CD4-positive, alpha-beta T cell treated with Interleukin-15 for 1 hour (primary cell): ENCODE data around the gene ABTB1.
"Not testable (repeated sequence)": the region's sequence is repeated elsewhere in the genome, so short reads cannot be mapped to it uniquely, and the experiment has no call there.

Experiments
- DNase-seq: peaks from one replicate; pipeline ENCODE4 v3.0.0-alpha.2; 2020

Gene ABTB1

GRCh38 chr3:127688416-127689265, 15.9 kb downstream of the ABTB1 start:
- DNase-seq: peak; percentile 7

DNA sequence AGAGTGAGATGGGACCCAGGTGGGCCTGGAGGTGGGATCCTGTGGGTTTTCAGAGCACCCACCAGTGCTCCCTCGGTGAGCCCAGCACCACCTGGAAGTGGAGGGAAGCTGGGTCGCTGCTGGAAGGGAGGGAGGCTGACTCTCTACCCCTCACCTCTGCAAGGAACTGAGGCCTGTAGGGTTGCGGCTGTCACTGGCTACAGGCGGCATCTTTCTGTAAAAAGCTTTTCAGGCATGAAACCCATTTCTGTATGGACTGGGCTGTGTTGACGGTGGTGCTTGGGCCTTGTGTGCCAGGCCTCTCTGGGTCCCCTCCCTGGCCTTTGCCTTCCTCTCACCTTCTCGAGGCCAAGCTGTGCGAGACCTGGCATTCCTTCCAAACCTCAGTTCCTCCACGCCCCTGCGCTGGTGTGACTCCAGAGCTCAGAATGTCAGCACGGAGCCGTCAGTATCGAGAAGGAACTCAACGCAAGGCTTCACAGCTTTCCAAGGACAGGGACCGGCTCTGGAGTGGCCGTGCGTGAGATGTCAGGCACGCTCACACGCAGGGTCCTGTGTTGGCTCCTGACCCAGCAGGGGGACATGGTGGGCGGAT, 16.6 kb downstream of the ABTB1 start:
- DNase-seq: peak; percentile 12

DNA sequence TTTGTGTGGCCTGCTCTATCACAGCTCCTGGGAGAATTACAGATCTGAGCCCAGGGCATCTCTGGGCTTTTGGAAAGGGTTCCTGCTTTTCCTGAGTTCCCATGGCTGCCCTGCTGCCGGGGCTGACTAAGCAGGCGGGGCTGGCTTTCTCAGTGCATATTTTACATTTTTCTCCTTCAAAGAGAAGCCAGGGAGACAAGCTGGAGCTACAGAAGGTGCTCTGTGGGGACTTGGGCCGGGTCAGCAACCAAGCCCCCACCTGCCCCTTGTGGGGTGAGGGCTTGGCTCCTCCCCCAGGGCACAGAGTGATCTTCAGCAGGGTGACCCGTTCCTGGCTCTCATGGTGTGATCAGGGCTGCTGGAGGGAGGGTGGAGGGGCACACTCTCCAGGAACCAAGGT, 17.4 kb downstream of the ABTB1 start:
- DNase-seq: no peak

DNA sequence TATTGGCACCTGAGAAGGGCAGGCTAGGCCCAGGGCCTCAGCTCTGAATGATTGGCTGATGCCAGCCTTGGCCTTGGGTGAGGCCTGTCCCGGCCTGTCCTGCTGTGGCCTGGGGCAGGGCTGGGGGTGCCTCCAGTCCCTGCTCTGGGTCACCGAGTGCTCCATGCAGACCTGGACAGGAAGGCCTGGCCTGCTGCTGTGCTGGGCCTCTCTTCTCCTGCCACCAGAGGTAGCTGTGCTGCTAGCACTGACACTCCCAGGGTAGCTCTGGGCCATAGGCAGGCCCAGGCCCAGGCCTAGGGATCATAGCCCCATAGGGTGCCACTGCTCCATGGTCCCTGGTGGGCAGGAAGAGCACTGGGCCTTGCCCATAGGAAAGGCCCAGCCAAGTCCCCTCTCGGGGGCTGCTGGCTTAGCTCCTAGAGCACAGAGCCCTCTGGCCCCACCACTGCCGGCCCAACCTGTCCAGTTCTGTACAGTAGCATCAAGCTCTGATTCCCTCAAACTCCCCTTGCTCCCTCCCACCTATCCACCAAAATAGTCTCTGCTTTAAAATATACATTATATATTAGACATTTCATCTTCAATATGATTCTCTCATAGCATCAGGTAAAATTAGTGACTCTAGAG, 18.2 kb downstream of the ABTB1 start:
- DNase-seq: peak; percentile 34

- DNase-seq: no peak
These were observed 18.7 kb downstream of the ABTB1 start for GRCh38 chr3:127691489-127691888.

GRCh38 chr3:127691974-127692373, 19.2 kb downstream of the ABTB1 start:
- no peak for DNase-seq

GRCh38 chr3:127692501-127693335, 20.0 kb downstream of the ABTB1 start:
- DNase-seq: no peak

DNA sequence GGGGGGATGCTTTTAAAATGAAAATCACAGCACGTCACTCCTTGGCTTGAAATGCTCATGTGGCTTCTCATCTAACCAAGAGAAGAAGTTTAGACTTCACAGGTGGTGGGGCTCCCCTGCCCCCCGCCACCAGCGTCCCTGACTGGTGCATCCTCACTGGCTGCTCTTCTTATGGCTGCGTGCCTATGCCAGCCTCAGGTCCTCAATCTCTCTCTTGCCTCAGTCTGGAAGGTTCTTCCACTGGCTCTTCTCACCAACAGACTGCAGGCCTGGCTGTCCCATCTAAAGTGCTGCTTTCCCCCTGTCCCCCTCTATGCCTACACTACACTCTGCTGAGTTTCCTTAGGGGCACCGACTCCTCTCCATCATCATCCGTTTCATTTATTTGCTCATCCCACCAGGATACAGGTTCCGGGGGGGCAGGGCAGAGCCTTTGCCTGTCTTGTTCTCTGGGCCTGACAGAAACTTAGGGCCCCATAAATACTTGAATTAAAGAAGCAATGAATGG, 20.6 kb downstream of the ABTB1 start:
- no peak for DNase-seq

GRCh38 chr3:127694467-127695215, 21.9 kb downstream of the ABTB1 start:
- DNase-seq: peak; percentile 53

GRCh38 chr3:127697551-127698240, 24.9 kb downstream of the ABTB1 start:
- DNase-seq: peak; percentile 61

GRCh38 chr3:127698286-127698685, 25.5 kb downstream of the ABTB1 start:
- no peak for DNase-seq

DNA sequence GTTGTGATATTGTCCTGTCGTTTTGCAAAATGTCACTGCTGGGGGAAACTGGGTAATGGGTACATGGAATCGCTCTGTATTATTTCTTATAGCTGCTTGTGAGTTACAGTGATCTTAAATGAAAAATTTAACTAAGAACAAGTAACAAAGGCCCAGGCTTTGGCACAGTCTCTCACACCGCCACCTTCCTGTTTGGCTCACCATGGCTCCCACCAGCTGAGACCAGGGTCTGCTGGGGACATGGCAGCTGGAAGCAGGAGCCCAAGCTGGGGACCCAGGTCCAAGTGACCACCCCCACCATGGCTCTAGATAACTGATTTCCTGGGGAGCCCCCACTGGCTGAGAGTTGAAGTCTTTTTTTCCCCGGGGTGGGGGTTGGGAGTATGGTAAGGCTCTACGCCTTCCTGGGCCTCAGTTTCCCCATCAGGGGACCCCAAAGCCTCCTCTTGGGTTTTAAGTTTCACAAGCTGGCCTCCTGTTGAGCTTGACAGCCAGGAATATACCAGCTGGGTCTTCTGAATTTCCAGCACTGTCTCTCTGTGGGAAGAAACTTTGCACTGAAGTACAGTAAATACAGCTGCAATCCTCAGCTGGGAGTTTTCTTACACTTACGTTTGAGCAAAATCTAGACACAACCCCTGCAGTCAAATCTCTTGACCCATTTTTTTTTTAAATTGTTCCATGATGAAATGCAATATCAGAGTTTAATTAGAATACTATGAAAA, 26.1 kb downstream of the ABTB1 start:
- DNase-seq: no peak

DNA sequence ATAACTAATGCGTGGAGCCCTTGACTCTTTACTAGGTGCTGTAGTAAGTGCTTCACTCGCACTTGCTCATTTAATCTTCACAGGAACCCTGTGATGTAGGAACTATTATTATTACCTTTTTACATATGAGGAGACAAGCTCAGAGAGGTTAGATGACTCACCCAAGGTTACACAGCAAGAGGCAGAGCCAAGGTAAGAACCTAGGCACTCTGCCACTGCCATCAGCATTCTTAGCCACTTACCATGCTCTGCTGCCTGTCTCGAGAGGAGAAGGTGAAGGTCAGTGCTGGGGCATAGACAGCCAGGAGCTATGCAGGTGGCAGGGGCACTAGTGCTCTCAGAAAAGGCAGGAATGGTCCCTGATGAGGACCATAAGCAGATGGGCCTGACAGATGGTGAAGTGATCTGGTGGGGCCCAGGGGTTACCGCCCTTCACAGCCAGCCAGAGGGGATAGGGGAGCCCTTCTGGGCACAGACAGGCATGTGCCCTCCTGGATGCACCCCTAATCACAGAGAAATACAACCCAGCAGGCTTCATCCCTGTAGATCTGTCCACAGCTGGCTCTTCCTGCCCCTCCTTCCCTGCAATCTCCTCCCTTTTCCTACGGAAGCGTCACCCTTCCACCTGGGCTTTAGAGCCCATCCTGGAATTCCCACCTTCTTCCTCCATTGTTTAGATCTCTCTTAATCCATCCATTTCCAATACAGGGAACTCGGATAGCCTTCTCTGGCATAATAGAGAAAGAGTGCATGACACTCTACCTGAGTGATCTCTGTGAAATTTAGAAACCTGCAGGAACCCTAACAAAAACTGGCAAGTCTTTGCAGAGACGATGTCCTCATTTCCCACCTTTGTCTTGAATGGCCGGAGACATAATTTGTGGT, 26.9 kb downstream of the ABTB1 start:
- DNase-seq: peak; percentile 7

DNA sequence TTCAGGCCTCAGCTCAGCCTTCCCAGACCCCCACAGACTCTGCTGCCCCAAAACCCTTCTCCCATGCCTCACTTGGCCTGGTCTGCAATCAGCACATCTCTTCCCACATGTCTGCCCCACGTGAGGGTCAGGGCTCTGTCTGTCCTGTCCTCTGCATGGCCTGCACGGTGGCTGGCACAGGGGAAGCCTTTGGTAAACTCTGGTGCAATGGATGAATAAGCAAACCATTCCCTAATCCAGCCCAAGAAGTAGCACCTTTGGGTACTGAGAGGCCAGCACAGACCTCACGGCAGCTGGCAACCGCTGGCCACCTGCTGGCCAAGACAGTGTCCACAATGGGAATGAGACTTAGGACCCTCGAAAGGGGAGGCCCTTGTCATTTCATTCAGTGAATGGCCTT, 27.7 kb downstream of the ABTB1 start:
- DNase-seq: no peak

DNA sequence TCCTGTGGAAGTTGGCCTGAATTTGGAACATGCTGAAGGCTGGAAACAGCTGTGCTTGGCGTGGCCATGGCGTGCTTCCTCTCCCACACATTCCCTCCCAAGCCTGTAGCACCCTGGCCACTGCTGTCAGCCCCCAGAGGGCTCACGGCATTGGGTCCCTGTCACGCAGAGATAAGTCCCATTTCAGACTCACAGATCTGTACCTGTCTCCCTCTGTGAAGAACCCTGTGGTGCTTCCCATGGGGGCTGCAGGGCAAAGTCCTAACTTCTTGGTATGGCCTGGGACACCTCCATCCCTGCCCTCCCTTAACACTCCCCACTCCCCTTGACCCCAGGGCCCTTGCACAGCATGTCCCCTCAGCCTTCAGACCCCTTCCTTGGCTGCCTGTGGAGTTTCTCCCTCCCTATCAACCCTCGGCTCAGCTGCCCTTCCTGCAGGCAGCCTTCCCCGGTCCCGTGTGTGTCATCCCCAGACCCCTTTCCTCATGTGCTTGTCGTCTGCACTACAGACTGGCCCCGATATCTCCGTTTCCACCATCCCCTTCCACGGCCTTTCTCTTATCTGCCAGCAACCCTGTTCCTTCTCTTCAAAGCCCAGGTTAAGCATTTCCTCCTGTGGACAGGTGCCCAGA, 28.6 kb downstream of the ABTB1 start:
- DNase-seq: no peak

GRCh38 chr3:127702151-127702578, 29.4 kb downstream of the ABTB1 start:
- DNase-seq: no peak

DNA sequence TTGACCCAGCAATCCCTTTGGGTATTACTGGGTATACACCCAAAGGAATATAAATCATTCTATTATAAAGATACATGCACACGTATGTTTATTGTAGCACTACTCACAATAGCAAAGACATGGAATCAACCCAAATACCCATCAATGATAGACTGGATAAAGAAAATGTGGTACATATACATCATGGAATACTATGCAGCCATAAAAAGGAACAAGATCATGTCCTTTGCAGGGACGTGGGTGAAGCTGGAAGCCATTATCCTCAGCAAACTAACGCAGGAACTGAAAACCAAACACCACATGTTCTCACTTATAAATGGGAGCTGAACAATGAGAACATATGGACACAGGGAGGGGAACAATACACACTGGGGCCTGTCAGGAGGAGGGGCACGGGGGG, 32.1 kb downstream of the ABTB1 start:
- not testable (repeated sequence) for DNase-seq

GRCh38 chr3:127706312-127706711, 33.6 kb downstream of the ABTB1 start:
- no peak for DNase-seq

- DNase-seq: no peak
These were observed 34.1 kb downstream of the ABTB1 start for GRCh38 chr3:127706785-127707351.
